HS-5 (cell line): Measurements from ENCODE around the gene PIEZO2.

Source experiments
- DNase-seq: peaks from one replicate; pipeline ENCODE4 v3.0.0-alpha.2; 2012; ENCODE audit warnings: low read depth

Gene PIEZO2

GRCh38 chr18:10791169-10791831 lies 358.1 kb downstream of the PIEZO2 start:
- no peak for DNase-seq

GRCh38 chr18:10789180-10789579 lies 360.2 kb downstream of the PIEZO2 start:
- no peak for DNase-seq

GRCh38 chr18:10787293-10787901 lies 362.0 kb downstream of the PIEZO2 start:
- DNase-seq: peak; percentile 29

GRCh38 chr18:10785798-10786197 lies 363.6 kb downstream of the PIEZO2 start:
- no peak for DNase-seq

GRCh38 chr18:10784596-10785202 lies 364.7 kb downstream of the PIEZO2 start:
- no peak for DNase-seq

GRCh38 chr18:10783941-10784340 lies 365.4 kb downstream of the PIEZO2 start:
- no peak for DNase-seq

GRCh38 chr18:10776493-10776892 lies 372.9 kb downstream of the PIEZO2 start:
- no peak for DNase-seq

- DNase-seq: no peak
Observed at GRCh38 chr18:10775026-10775425, 374.3 kb downstream of the PIEZO2 start.

GRCh38 chr18:10771053-10771709 lies 378.2 kb downstream of the PIEZO2 start:
- no peak for DNase-seq

GRCh38 chr18:10770264-10770663 lies 379.1 kb downstream of the PIEZO2 start:
- DNase-seq: no peak

- DNase-seq: no peak
Observed at GRCh38 chr18:10768221-10768620, 381.1 kb downstream of the PIEZO2 start.

GRCh38 chr18:10767658-10768057 lies 381.7 kb downstream of the PIEZO2 start:
- DNase-seq: no peak

- DNase-seq: no peak
Observed at GRCh38 chr18:10760986-10761385, 388.4 kb downstream of the PIEZO2 start.

- no peak for DNase-seq
Observed at GRCh38 chr18:10759241-10759640, 390.1 kb downstream of the PIEZO2 start.

- no peak for DNase-seq
Observed at GRCh38 chr18:10757946-10758345, 391.4 kb downstream of the PIEZO2 start.

GRCh38 chr18:10757349-10757748 lies 392.0 kb downstream of the PIEZO2 start:
- DNase-seq: no peak

- no peak for DNase-seq
Observed at GRCh38 chr18:10755855-10756254, 393.5 kb downstream of the PIEZO2 start.

- no peak for DNase-seq
Observed at GRCh38 chr18:10754128-10754527, 395.2 kb downstream of the PIEZO2 start.

GRCh38 chr18:10752382-10752781 lies 397.0 kb downstream of the PIEZO2 start:
- no peak for DNase-seq

GRCh38 chr18:10751653-10752052 lies 397.7 kb downstream of the PIEZO2 start:
- DNase-seq: no peak

GRCh38 chr18:10750191-10751035 lies 399.0 kb downstream of the PIEZO2 start:
- no peak for DNase-seq

GRCh38 chr18:10748641-10749040 lies 400.7 kb downstream of the PIEZO2 start:
- no peak for DNase-seq
